Measurements from ENCODE around the gene PHKA2. TPM values are rescaled to one million over a fixed set of nuclear protein-coding genes. Genes with fewer than 3 reads are reported as not detected.
A peak's percentile ranks its signal among the peaks of the same experiment; 100 is the strongest.

Gene PHKA2
- total RNA-seq, 1 donor from 2014 or later, result 20.8 TPM

DNA sequence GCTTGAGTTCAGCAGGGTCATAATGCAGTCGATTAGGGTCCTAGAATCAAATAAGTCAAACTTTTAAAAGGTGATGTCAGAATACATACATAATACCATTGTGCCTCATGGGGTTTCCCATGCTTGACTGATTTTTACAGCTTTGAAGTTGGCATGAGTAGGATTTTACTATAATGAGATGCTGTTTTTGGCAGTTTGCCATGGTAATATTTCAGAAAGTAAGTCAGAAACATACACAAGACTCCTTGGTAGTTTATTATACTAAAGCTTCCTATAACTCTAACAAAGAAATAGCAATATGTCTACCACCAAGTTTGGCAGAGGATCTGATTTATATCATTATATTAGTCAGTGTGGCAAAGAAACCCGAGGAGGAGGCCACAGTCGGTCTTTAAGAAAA lies 45.2 kb downstream of the PHKA2 start:
- FAIRE-seq (no peak), DNase-seq (ENCODE audit: low spot score in 2 of 2) (no peak)

DNA sequence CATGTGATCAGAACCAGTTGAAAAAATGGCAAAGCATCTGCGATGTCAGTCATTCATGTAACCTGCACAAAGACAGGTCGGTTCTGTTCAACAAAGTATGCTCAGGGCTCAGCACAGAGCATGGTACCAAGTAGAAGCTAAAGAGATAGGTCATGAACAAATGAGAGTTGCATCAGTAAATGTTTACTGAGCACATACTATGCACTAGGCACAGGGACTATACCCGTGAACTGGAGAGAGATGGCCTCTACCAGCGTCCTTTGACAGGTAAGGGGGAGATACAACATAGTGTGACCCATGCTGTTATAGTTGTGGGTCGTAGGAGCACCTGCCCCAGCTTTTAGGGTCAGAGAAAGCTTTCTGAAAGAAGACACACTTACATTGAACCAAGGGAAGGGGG lies 46.7 kb downstream of the PHKA2 start:
- FAIRE-seq (no peak), DNase-seq (ENCODE audit: low spot score in 2 of 2) (no peak)

DNA sequence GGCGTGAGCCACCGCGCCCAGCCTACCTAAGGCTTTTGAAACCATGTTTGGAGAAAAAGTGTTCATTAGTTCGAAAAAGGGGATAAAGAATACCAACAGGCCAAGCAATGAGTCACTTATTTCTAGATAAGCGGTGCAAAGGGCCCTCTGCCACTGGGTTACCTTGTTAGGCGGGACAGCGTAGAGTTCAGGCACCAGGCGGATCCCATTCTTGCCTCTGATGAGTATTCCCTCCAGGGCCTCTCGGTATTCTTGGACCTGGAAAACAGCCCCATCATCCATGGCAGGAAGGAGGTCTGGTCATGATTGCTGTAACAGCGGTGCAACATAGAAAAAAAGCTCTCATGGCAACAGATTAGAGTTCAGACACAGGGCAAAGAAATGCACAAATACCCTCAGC lies 48.0 kb downstream of the PHKA2 start:
- DNase-seq (ENCODE audit: low spot score in 2 of 2), result no peak
- no peak for FAIRE-seq

GRCh38 chrX:18934708-18935107 lies 49.2 kb downstream of the PHKA2 start:
- FAIRE-seq (no peak), DNase-seq (ENCODE audit: low spot score in 2 of 2) (no peak)

- no peak for FAIRE-seq
- DNase-seq (ENCODE audit: low spot score in 2 of 2), result no peak
These were observed 50.3 kb downstream of the PHKA2 start for GRCh38 chrX:18933617-18934016.

- peak in 1 of 2 donors; percentile 7 for DNase-seq (ENCODE audit: low spot score in 2 of 2)
- no peak for FAIRE-seq
These were observed 51.9 kb downstream of the PHKA2 start for GRCh38 chrX:18931972-18932371.

DNA sequence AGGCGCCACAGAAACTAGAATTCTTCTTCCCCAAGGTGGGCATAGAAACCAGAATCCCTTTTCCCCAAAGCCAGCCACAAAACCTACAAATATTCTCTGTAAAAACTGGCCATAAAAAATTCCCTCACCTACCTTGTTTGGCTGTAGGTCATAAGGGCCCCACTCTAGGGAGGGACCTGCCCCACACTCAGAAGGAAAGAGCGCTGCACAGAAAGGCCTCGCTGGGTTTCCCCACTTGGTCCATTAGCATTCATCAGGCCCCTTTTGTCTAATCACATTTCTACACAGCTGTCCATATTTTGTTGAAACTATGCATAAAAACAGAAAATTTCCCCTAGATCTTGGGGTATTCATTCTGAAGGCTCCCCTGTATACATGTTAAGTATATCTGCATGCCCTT lies 54.1 kb downstream of the PHKA2 start:
- FAIRE-seq (no peak), DNase-seq (ENCODE audit: low spot score in 2 of 2) (no peak)

- FAIRE-seq, result no peak
- DNase-seq (ENCODE audit: low spot score in 2 of 2), result no peak
These were observed 56.4 kb downstream of the PHKA2 start for GRCh38 chrX:18927558-18927957.

GRCh38 chrX:18924507-18925088 lies 59.3 kb downstream of the PHKA2 start:
- DNase-seq (ENCODE audit: low spot score in 2 of 2), result no peak
- FAIRE-seq, result no peak

DNA sequence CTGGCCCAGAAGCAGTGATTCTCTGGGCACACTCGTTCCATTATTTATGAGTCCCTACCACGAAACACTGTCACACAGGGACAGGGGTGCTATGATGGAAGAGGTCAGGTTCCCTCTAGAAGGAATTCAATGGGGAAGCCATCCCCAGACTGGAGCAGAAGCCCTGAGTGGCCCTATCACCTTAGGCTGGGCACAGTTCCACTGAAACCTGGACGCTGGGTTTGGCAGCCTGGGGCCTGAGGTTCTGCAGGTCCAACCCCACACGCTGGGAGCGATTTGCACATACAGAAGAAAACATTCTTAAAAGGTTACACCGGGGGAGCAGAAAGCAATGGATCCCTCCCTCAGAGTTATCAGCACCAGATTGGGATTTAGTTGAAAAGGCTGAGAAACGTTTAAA lies 63.3 kb downstream of the PHKA2 start:
- DNase-seq (ENCODE audit: low spot score in 2 of 2) (no peak), FAIRE-seq (no peak)

- FAIRE-seq (no peak), DNase-seq (ENCODE audit: low spot score in 2 of 2) (no peak)
These were observed 63.8 kb downstream of the PHKA2 start for GRCh38 chrX:18920079-18920478.

GRCh38 chrX:18917831-18918230 lies 66.1 kb downstream of the PHKA2 start:
- DNase-seq (ENCODE audit: low spot score in 2 of 2) (no peak), FAIRE-seq (no peak)

DNA sequence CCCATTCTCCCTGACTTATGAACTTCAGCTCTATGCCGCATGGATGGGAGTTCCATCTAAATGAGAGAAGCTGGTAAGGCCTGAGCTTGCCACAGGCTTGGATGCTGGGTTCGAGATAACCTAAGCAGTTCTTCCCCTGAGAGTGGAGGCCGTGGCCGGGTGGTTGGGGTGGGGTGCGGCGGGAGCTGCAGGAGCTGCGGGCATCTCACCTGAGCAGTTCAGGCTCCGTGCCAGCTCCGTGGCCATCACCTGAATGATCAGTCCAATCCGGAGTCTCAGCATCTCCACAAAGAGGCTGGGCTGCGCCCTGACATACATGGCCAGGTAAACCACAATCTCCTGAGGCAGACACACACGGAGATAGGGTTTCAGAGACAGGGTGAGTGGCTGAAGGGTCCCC lies 77.6 kb downstream of the PHKA2 start:
- no peak for FAIRE-seq

DNA sequence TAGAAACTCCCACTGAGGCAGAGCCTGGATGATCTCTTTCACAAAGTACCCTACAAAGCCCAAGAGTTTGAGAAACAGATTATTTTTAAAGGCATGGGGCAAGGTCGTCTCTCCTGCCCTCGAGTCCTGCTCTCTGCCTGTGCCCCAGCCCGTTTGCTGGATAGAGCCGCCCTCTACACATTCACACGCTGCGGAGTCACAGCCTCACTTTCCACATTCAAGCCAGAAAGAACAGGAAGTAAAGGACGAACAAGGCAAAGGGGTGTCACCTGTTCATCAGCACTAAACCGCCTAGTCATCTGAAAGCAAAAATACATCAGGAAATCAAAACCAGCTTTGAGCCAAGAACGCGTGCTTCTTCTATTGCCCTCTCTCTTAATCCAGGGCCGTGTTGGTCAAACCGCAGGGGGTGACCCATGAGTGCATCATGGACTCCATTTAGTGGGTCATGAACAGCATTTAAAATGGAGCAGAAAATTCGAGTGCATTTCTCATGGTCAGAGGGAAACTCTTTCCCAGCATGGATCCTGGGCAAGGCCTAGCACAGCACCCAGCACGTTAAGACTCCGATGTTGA lies 83.4 kb downstream of the PHKA2 start:
- FAIRE-seq, result no peak

More for the DNA sequence above, 77.6 kb downstream of the PHKA2 start:
- DNase-seq (ENCODE audit: low spot score in 2 of 2), result no peak

GRCh38 chrX:18899796-18900380 lies 84.0 kb downstream of the PHKA2 start:
- DNase-seq (ENCODE audit: low spot score in 2 of 2), result peak; percentile 24 to 42
- FAIRE-seq, result no peak

More for the DNA sequence above, 83.4 kb downstream of the PHKA2 start:
- no peak for DNase-seq (ENCODE audit: low spot score in 2 of 2)

DNA sequence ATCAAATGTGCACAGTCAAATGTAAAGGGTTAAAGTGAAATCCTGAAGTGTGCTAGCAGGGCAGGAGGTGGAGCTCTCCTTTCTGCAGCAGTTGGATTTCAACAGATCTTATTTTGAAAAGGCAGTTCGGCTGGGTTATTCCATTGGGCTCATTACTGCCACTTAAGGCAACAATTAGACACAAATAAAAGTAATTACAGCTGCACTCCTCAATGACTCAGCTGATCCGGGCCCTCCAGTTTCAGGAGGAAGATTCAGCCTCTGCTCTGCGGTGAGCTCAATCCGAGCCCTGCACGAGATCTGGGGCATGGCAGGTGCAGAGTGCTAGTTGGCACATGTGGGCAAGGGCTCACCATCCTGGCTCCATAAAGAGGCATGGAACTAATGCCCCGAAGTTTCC lies 85.4 kb downstream of the PHKA2 start:
- no peak for DNase-seq (ENCODE audit: low spot score in 2 of 2)
- FAIRE-seq, result no peak

GRCh38 chrX:18898091-18898490 lies 85.8 kb downstream of the PHKA2 start:
- DNase-seq (ENCODE audit: low spot score in 2 of 2), result no peak

GRCh38 chrX:18897611-18898010 lies 86.3 kb downstream of the PHKA2 start:
- FAIRE-seq, result no peak
- DNase-seq (ENCODE audit: low spot score in 2 of 2), result no peak

More at GRCh38 chrX:18898091-18898490, 85.8 kb downstream of the PHKA2 start:
- FAIRE-seq, result no peak

GRCh38 chrX:18896680-18897544 lies 87.0 kb downstream of the PHKA2 start:
- DNase-seq (ENCODE audit: low spot score in 2 of 2) (no peak), FAIRE-seq (no peak)

- no peak for FAIRE-seq
- DNase-seq (ENCODE audit: low spot score in 2 of 2), result no peak
These were observed 88.5 kb downstream of the PHKA2 start for GRCh38 chrX:18895189-18895951.

- no peak for DNase-seq (ENCODE audit: low spot score in 2 of 2)
- no peak for FAIRE-seq
These were observed 89.8 kb downstream of the PHKA2 start for GRCh38 chrX:18894156-18894555.
